ENCODE data around the gene ZEB1. TPM values are rescaled to one million over a fixed set of nuclear protein-coding genes. Genes with fewer than 3 reads are reported as not detected.
A peak's percentile ranks its signal among the peaks of the same experiment; 100 is the strongest.

Gene ZEB1
- total RNA-seq, 5 donors from 2014 or later (not counting 1 experiment from before 2014, with no cell fraction given) = 39.9 to 125 (median 48.4) TPM

DNA sequence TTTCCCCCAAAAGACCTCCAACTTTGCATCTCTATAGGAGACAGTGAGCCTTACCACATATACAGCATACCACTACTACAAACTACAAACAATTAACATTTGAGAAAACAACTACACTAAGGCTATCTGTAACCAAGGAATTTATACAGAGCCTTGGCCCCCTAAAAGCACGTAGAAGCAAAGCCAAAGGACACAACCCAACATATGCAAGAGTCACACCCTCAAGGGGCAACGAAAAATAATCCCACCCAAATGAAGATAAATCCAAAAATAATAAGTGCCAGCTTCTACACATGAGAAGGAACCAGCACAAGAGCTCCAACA is 149.5 kb downstream of the ZEB1 start:
- ATAC-seq (replicated peaks in 1 of 4) = no peak
- Mint-ChIP-seq H3K4me3 (no peak overlapping the region), H3K36me3 (peaks cover 48% of the 10 kb centered on the region)

DNA sequence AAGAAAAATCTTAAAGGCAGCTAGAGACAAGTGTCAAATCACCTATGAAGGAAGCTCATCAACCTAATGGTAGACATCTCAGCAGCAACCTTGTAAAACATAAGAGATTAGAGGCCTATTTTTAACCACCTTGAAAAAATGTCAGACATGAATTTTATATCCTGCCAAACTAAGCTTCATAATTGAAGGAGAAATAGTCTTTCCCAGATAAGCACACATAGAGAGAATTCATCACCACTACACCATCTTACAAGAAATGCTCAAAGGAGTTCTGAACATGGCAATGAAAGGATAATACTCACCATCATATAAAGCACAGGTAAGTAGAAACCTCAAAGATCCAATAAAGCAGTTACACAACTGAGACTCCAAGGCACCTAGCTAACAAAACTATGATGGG is 156.5 kb downstream of the ZEB1 start:
- Histone ChIP-seq H3K4me3 (ENCODE audit: control insufficient read depth in 1 of 2, extremely low read depth in 1 of 2, low read length in 1 of 2) (no peak overlapping the region), H3K27me3 (replicated peaks in 1 of 2; ENCODE audit: control insufficient read depth in 2 of 2, extremely low read depth in 1 of 2, insufficient read depth in 2 of 2, low read length in 1 of 2) (no peaks in the 10 kb centered on the region), H3K27ac (ENCODE audit: low read length) (no peak overlapping the region), H3K4me1 (ENCODE audit: control insufficient read depth in 1 of 2, extremely low read depth in 1 of 2, insufficient read depth in 2 of 2, low read length in 2 of 2) (no peaks in the 10 kb centered on the region), H3K36me3 (ENCODE audit: control insufficient read depth in 2 of 2, extremely low read depth in 1 of 2, insufficient read depth in 1 of 2, low read length in 1 of 2) (no peaks in the 10 kb centered on the region), H3K9me3 (peaks cover 5% of the 10 kb centered on the region)
- H3K27me3 Mint-ChIP-seq = no peaks in the 10 kb centered on the region
- POLR2A ChIA-PET = no interaction called here
- H3K9me3 Mint-ChIP-seq = peaks cover 6 to 28% (median 17%) of the 10 kb centered on the region in 3 donors
- peaks cover 19% of the 10 kb centered on the region for H3K36me3 Mint-ChIP-seq
- CTCF ChIA-PET = no interaction called here
- no peak overlapping the region for H3K4me3 Mint-ChIP-seq
- DNase-seq = no peak
- H3K4me1 Mint-ChIP-seq = peaks cover 23 to 37% (median 28%) of the 10 kb centered on the region in 3 donors
- ATAC-seq (replicated peaks in 1 of 4) = no peak
- no peak overlapping the region for H3K27ac Mint-ChIP-seq

More for the DNA sequence above, 149.5 kb downstream of the ZEB1 start:
- no peak overlapping the region for H3K4me3 ChIP-seq (ENCODE audit: control insufficient read depth in 1 of 2, extremely low read depth in 1 of 2, low read length in 1 of 2)
- H3K27ac Mint-ChIP-seq = no peak overlapping the region
- H3K27me3 ChIP-seq (replicated peaks in 1 of 2; ENCODE audit: control insufficient read depth in 2 of 2, extremely low read depth in 1 of 2, insufficient read depth in 2 of 2, low read length in 1 of 2) = no peaks in the 10 kb centered on the region
- peaks cover 0 to 8% (median 0%) of the 10 kb centered on the region in 3 donors for H3K4me1 Mint-ChIP-seq
- CTCF ChIA-PET = interaction anchor here in 1 of 2 donors (0.7 kb wide), 1 partner anchor 886 kb away, joined by 3 read pairs; no protein-coding TSS in a partner anchor
- H3K9me3 ChIP-seq = peaks cover 6% of the 10 kb centered on the region
- H3K4me1 ChIP-seq (ENCODE audit: control insufficient read depth in 1 of 2, extremely low read depth in 1 of 2, insufficient read depth in 2 of 2, low read length in 2 of 2) = no peaks in the 10 kb centered on the region
- H3K27ac ChIP-seq (ENCODE audit: low read length) = no peak overlapping the region
- H3K36me3 ChIP-seq (ENCODE audit: control insufficient read depth in 2 of 2, extremely low read depth in 1 of 2, insufficient read depth in 1 of 2, low read length in 1 of 2) = peaks cover 5 to 26% of the 10 kb centered on the region in 2 donors
- peaks cover 18 to 19% (median 18%) of the 10 kb centered on the region in 3 donors for H3K9me3 Mint-ChIP-seq
- DNase-seq = no peak
- no CpG with 5 or more reads among the region's 2 CpGs for WGBS (ENCODE audit: insufficient coverage)
- POLR2A ChIA-PET = no interaction called here
- no peaks in the 10 kb centered on the region for H3K27me3 Mint-ChIP-seq

DNA sequence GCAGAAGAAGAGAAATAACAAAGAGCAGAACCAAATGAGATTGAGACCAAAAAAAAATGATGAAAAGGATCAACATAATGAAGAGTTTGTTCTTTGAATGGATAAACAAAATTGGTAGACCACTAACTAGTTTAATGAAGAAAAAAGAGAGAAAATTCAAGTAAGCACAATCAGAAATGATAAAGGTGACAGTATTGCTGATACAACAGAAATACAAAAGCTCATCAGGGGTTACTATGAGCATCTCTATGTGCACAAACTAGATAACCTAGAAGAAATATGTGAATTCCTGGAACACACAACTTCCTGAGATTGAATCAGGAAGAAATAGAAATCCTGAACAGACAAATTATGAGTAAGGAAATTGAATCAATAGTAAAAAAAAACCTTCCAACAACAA is 157.1 kb downstream of the ZEB1 start:
- no peak overlapping the region for H3K27ac ChIP-seq (ENCODE audit: low read length)
- no peak for ATAC-seq (replicated peaks in 1 of 4)
- H3K27me3 Mint-ChIP-seq = no peaks in the 10 kb centered on the region
- H3K4me1 Mint-ChIP-seq = peaks cover 23 to 37% (median 28%) of the 10 kb centered on the region in 3 donors
- no peaks in the 10 kb centered on the region for H3K27me3 ChIP-seq (replicated peaks in 1 of 2; ENCODE audit: control insufficient read depth in 2 of 2, extremely low read depth in 1 of 2, insufficient read depth in 2 of 2, low read length in 1 of 2)
- H3K36me3 Mint-ChIP-seq = peaks cover 19% of the 10 kb centered on the region
- no peak overlapping the region for H3K4me3 Mint-ChIP-seq
- no peak overlapping the region for H3K27ac Mint-ChIP-seq
- CTCF ChIA-PET = no interaction called here
- H3K9me3 ChIP-seq = peaks cover 5% of the 10 kb centered on the region
- H3K9me3 Mint-ChIP-seq = peaks cover 6 to 28% (median 17%) of the 10 kb centered on the region in 3 donors
- no peaks in the 10 kb centered on the region for H3K4me1 ChIP-seq (ENCODE audit: control insufficient read depth in 1 of 2, extremely low read depth in 1 of 2, insufficient read depth in 2 of 2, low read length in 2 of 2)
- DNase-seq = no peak
- no peak overlapping the region for H3K4me3 ChIP-seq (ENCODE audit: control insufficient read depth in 1 of 2, extremely low read depth in 1 of 2, low read length in 1 of 2)
- no peaks in the 10 kb centered on the region for H3K36me3 ChIP-seq (ENCODE audit: control insufficient read depth in 2 of 2, extremely low read depth in 1 of 2, insufficient read depth in 1 of 2, low read length in 1 of 2)
- POLR2A ChIA-PET = no interaction called here

DNA sequence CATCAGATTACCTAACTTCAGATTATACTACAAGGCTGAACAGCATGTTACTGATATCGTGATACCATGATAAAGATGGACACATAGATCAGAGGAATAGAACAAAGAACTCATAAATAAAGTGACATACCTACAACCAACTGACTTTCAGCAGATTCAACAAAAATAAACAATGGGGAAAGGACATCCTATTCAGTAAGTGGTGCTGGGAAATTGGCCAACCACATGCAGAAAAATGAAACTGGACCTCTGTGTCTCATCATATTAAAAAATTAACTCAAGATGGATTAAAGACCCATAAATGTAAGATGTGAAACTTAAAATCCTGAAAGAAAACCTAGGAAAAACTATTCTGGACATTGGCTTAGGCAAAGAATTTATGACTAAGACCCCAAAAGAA is 158.6 kb downstream of the ZEB1 start:
- H3K27ac Mint-ChIP-seq = no peak overlapping the region
- no peaks in the 10 kb centered on the region for H3K27me3 Mint-ChIP-seq
- H3K9me3 Mint-ChIP-seq = peaks cover 6 to 28% (median 17%) of the 10 kb centered on the region in 3 donors
- Histone ChIP-seq H3K27ac (ENCODE audit: low read length) (no peak overlapping the region), H3K36me3 (ENCODE audit: control insufficient read depth in 2 of 2, extremely low read depth in 1 of 2, insufficient read depth in 1 of 2, low read length in 1 of 2) (no peaks in the 10 kb centered on the region), H3K27me3 (replicated peaks in 1 of 2; ENCODE audit: control insufficient read depth in 2 of 2, extremely low read depth in 1 of 2, insufficient read depth in 2 of 2, low read length in 1 of 2) (no peaks in the 10 kb centered on the region), H3K4me1 (ENCODE audit: control insufficient read depth in 1 of 2, extremely low read depth in 1 of 2, insufficient read depth in 2 of 2, low read length in 2 of 2) (no peaks in the 10 kb centered on the region), H3K9me3 (peaks cover 5% of the 10 kb centered on the region), H3K4me3 (ENCODE audit: control insufficient read depth in 1 of 2, extremely low read depth in 1 of 2, low read length in 1 of 2) (no peak overlapping the region)
- WGBS (ENCODE audit: insufficient coverage) = no CpG with 5 or more reads among the region's 1 CpG
- peaks cover 22% of the 10 kb centered on the region for H3K36me3 Mint-ChIP-seq
- H3K4me1 Mint-ChIP-seq = peaks cover 23 to 37% (median 28%) of the 10 kb centered on the region in 3 donors
- POLR2A ChIA-PET = no interaction called here
- DNase-seq (no peak), ATAC-seq (replicated peaks in 1 of 4) (no peak)
- no peak overlapping the region for H3K4me3 Mint-ChIP-seq
- CTCF ChIA-PET = no interaction called here

DNA sequence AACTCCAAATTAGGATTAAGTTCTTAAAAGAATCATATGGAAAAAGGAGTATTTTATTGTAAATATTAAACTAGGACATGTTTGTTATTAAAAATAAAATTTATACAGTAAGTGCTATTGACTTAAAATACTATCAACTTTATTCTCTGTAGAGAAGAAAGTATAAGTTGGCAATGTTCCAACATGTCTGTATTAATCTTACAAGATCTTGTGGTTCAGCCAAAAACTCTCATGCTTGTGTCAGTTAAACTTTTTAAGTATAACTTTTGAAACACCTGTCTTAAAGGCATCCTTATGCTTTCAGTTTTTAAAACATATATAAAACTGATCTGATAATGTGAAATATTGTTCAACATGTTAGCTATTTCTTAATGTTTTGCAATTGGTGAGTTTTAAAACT is 160.7 kb downstream of the ZEB1 start:
- H3K27ac Mint-ChIP-seq = no peak overlapping the region
- ATAC-seq (replicated peaks in 1 of 4) (no peak), DNase-seq (peak in 1 of 35 experiments; percentile 30)
- ChIA-PET CTCF (interaction anchor here in 1 of 2 donors (1.5 kb wide), 1 partner anchor 11 kb away, joined by 4 read pairs; no protein-coding TSS in a partner anchor), POLR2A (interaction anchor here (0.5 to 0.6 kb wide), 2 partner anchors 37 to 695 kb away, joined by 3 to 6 read pairs; no protein-coding TSS in a partner anchor)
- no peaks in the 10 kb centered on the region for H3K27me3 ChIP-seq (replicated peaks in 1 of 2; ENCODE audit: control insufficient read depth in 2 of 2, extremely low read depth in 1 of 2, insufficient read depth in 2 of 2, low read length in 1 of 2)
- H3K4me3 ChIP-seq (ENCODE audit: control insufficient read depth in 1 of 2, extremely low read depth in 1 of 2, low read length in 1 of 2) = no peak overlapping the region
- H3K4me3 Mint-ChIP-seq = no peak overlapping the region
- H3K27ac ChIP-seq (ENCODE audit: low read length) = no peak overlapping the region
- peaks cover 23 to 39% (median 35%) of the 10 kb centered on the region in 3 donors for H3K4me1 Mint-ChIP-seq
- peaks cover 5% of the 10 kb centered on the region for H3K9me3 ChIP-seq
- peaks cover 6 to 33% (median 20%) of the 10 kb centered on the region in 3 donors for H3K9me3 Mint-ChIP-seq
- no peaks in the 10 kb centered on the region for H3K36me3 ChIP-seq (ENCODE audit: control insufficient read depth in 2 of 2, extremely low read depth in 1 of 2, insufficient read depth in 1 of 2, low read length in 1 of 2)
- no peaks in the 10 kb centered on the region for H3K4me1 ChIP-seq (ENCODE audit: control insufficient read depth in 1 of 2, extremely low read depth in 1 of 2, insufficient read depth in 2 of 2, low read length in 2 of 2)
- no peaks in the 10 kb centered on the region for H3K27me3 Mint-ChIP-seq
- H3K36me3 Mint-ChIP-seq = peaks cover 32% of the 10 kb centered on the region

DNA sequence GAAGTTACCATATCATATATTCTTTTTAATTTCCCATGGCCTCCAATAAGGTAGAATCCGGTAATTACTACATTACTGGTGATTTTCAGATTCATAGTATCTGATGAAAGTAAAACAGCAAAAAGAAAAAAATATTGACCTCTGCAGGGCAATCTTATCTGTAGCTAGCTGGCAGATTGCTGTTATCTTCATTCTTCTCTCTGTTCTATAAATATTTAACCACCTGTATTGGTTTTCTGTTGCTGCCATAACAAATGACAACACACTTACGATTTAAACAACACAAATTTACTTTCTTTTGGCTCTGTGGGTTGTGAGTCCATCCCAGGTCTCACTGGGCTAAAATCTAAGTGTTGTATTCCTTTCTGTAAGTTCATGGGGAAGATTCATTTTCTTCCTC is 164.5 kb downstream of the ZEB1 start:
- no peak overlapping the region for H3K27ac ChIP-seq (ENCODE audit: low read length)
- POLR2A ChIA-PET = interaction anchor here in 1 of 2 donors (0.6 kb wide), 1 partner anchor 993 kb away, joined by 3 read pairs; no protein-coding TSS in a partner anchor
- WGBS (ENCODE audit: insufficient coverage) = no CpG with 5 or more reads among the region's 2 CpGs
- H3K36me3 Mint-ChIP-seq = peaks cover 22% of the 10 kb centered on the region
- H3K27me3 ChIP-seq (replicated peaks in 1 of 2; ENCODE audit: control insufficient read depth in 2 of 2, extremely low read depth in 1 of 2, insufficient read depth in 2 of 2, low read length in 1 of 2) = no peaks in the 10 kb centered on the region
- no peaks in the 10 kb centered on the region for H3K27me3 Mint-ChIP-seq
- ATAC-seq (replicated peaks in 1 of 4) = no peak
- H3K4me1 Mint-ChIP-seq = peaks cover 7 to 17% (median 12%) of the 10 kb centered on the region in 3 donors
- no peaks in the 10 kb centered on the region for H3K4me1 ChIP-seq (ENCODE audit: control insufficient read depth in 1 of 2, extremely low read depth in 1 of 2, insufficient read depth in 2 of 2, low read length in 2 of 2)
- H3K4me3 Mint-ChIP-seq = no peak overlapping the region
- H3K4me3 ChIP-seq (ENCODE audit: control insufficient read depth in 1 of 2, extremely low read depth in 1 of 2, low read length in 1 of 2) = no peak overlapping the region
- no peak for DNase-seq
- no peaks in the 10 kb centered on the region for H3K9me3 ChIP-seq
- no peaks in the 10 kb centered on the region for H3K36me3 ChIP-seq (ENCODE audit: control insufficient read depth in 2 of 2, extremely low read depth in 1 of 2, insufficient read depth in 1 of 2, low read length in 1 of 2)
- peaks cover 0 to 23% (median 8%) of the 10 kb centered on the region in 3 donors for H3K9me3 Mint-ChIP-seq
- H3K27ac Mint-ChIP-seq = no peak overlapping the region
- CTCF ChIA-PET = interaction anchor here in 1 of 2 donors (1.4 kb wide), 1 partner anchor 14 kb away, joined by 4 read pairs; no protein-coding TSS in a partner anchor

Data from T-cell (primary cell).